ENCODE measurements around the gene CCDC102B. TPM values are rescaled to one million over a fixed set of nuclear protein-coding genes. Genes with fewer than 3 reads are reported as not detected.
A peak's percentile ranks its signal among the peaks of the same experiment; 100 is the strongest.

CCDC102B gene
- total and polyA plus RNA-seq, 11 donors: 3.0 to 16.1 (median 5.3) TPM

GRCh38 chr18:68833756-68834155 lies 35.9 kb downstream of the CCDC102B start:
- no peak for ATAC-seq
- Histone ChIP-seq H3K27me3 (no peaks in the 10 kb centered on the region), H3K9me3 (no peaks in the 10 kb centered on the region), H3K4me1 (peaks cover 0 to 11% (median 0%) of the 10 kb centered on the region in 12 donors), H3K36me3 (no peaks in the 10 kb centered on the region), H3K27ac (no peak overlapping the region), H3K4me3 (no peak overlapping the region)
- TF ChIP-seq POLR2A (IDR thresholded peaks at IDR 0.05): no peak
- no peak for TF ChIP-seq CTCF (IDR thresholded peaks at IDR 0.05)
- intact Hi-C loops (cut with DNase I): no loop called here
- DNase-seq: no peak
- WGBS, 4 donors: 62 to 80% (median 66%) methylated on average over 5 of the region's 5 CpGs

- no peak for ATAC-seq
- TF ChIP-seq POLR2A (IDR thresholded peaks at IDR 0.05) (no peak), CTCF (IDR thresholded peaks at IDR 0.05) (no peak)
- no peak for DNase-seq
- intact Hi-C loops (cut with DNase I): no loop called here
- Histone ChIP-seq H3K27me3 (no peaks in the 10 kb centered on the region), H3K4me3 (no peak overlapping the region), H3K9me3 (no peaks in the 10 kb centered on the region), H3K4me1 (peaks cover 0 to 38% (median 0%) of the 10 kb centered on the region in 12 donors), H3K36me3 (no peaks in the 10 kb centered on the region), H3K27ac (peak overlapping the region in 3 of 12 donors; percentile 11 to 56 (median 40))
- 74 to 83% (median 80%) methylated on average over 7 of the region's 7 CpGs for WGBS, 4 donors
Measured at GRCh38 chr18:68837665-68838451, 40.0 kb downstream of the CCDC102B start.

- Histone ChIP-seq H3K27ac (no peak overlapping the region), H3K9me3 (no peaks in the 10 kb centered on the region), H3K4me3 (no peak overlapping the region), H3K4me1 (peaks cover 0 to 38% (median 0%) of the 10 kb centered on the region in 12 donors), H3K36me3 (no peaks in the 10 kb centered on the region), H3K27me3 (no peaks in the 10 kb centered on the region)
- whole genome bisulfite sequencing, 4 donors: 72 to 89% (median 80%) methylated on average over 4 of the region's 4 CpGs
- ATAC-seq (no peak), DNase-seq (no peak)
- TF ChIP-seq CTCF (IDR thresholded peaks at IDR 0.05): no peak
- TF ChIP-seq POLR2A (IDR thresholded peaks at IDR 0.05): no peak
- intact Hi-C loops (cut with DNase I): loop anchor here in 1 of 10 donors (5.0 to 10.0 kb wide), 2 partner anchors 563 to 1245 kb away; partner anchors contain the start of gene DOK6
Measured at GRCh38 chr18:68839701-68840100, 41.8 kb downstream of the CCDC102B start.

GRCh38 chr18:68840554-68841263 lies 42.8 kb downstream of the CCDC102B start:
- 52 to 59% (median 55%) methylated on average over 7 of the region's 7 CpGs for WGBS, 4 donors
- intact Hi-C loops (cut with DNase I): loop anchor here in 1 of 10 donors (5.0 to 10.0 kb wide), 2 partner anchors 562 to 1244 kb away; partner anchors contain the start of gene DOK6
- peak in 2 of 4 donors; percentile 24 to 82 for ATAC-seq
- Histone ChIP-seq H3K9me3 (no peaks in the 10 kb centered on the region), H3K4me3 (no peak overlapping the region), H3K36me3 (no peaks in the 10 kb centered on the region), H3K27ac (peak overlapping the region in 4 of 12 donors; percentile 4 to 53 (median 28)), H3K4me1 (peaks cover 0 to 38% (median 0%) of the 10 kb centered on the region in 12 donors), H3K27me3 (no peaks in the 10 kb centered on the region)
- peak in 3 of 5 donors; percentile 21 to 41 (median 30) for DNase-seq
- TF ChIP-seq POLR2A (IDR thresholded peaks at IDR 0.05): no peak
